ENCODE measurements around the gene ERP44.
"Not testable (repeated sequence)": the region's sequence is repeated elsewhere in the genome, so short reads cannot be mapped to it uniquely, and the experiment has no call there.

Gene ERP44

DNA sequence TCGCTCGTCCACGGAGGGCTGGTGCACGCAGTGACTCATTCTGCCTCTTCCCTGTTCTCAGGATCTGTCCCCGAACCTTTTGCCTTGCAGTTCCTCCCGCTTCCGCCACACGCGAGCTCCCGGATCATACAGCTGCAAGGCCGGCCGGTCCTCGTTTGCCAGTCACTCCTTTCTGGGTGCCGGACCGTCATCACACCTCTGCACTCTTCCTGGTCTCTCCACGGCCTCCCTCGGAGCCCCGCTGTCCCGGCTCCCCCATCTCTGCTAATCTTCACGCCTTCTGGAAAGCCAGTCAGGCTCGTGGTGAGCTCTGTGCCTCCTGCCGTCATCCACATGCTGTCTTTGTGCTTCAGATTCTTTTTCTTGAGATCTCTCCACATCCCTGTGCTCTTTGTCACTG lies 100.5 kb downstream of the ERP44 start:
- Histone ChIP-seq H3K9me3 (ENCODE audit: insufficient read depth, low read depth, low read length) (no peaks in the 10 kb centered on the region), H3K9ac (ENCODE audit: low read depth, low read length) (no peak overlapping the region), H3K27me3 (ENCODE audit: insufficient read depth, low read length) (no peaks in the 10 kb centered on the region), H3K36me3 (ENCODE audit: insufficient read depth, low read depth, low read length) (no peaks in the 10 kb centered on the region), H3K27ac (ENCODE audit: low read length) (no peak overlapping the region), H3K4me1 (ENCODE audit: insufficient read depth, low read length) (no peaks in the 10 kb centered on the region), H3K4me3 (ENCODE audit: low read length) (no peak overlapping the region)

DNA sequence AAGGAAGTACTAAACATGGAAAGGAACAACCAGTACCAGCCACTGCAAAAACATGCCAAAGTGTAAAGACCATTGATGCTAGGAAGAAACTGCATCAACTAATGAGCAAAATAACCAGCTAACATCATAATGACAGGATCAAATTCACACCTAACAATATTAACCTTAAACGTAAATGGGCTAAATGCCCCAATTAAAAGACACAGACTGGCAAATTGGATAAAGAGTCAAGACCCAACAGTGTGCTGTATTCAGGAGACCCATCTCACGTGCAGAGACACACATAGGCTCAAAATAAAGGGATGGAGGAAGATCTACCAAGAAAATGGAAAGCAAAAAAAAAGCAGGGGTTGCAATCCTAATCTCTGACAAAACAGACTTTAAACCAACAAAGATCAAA lies 108.3 kb downstream of the ERP44 start:
- H3K36me3 ChIP-seq (ENCODE audit: insufficient read depth, low read depth, low read length); H3K27me3 ChIP-seq (ENCODE audit: insufficient read depth, low read length); H3K27ac ChIP-seq (ENCODE audit: low read length); H3K4me3 ChIP-seq (ENCODE audit: low read length); H3K4me1 ChIP-seq (ENCODE audit: insufficient read depth, low read length); H3K9ac ChIP-seq (ENCODE audit: low read depth, low read length): not testable (repeated sequence)
- H3K9me3 ChIP-seq (ENCODE audit: insufficient read depth, low read depth, low read length), result peaks cover 13% of the 10 kb centered on the region

DNA sequence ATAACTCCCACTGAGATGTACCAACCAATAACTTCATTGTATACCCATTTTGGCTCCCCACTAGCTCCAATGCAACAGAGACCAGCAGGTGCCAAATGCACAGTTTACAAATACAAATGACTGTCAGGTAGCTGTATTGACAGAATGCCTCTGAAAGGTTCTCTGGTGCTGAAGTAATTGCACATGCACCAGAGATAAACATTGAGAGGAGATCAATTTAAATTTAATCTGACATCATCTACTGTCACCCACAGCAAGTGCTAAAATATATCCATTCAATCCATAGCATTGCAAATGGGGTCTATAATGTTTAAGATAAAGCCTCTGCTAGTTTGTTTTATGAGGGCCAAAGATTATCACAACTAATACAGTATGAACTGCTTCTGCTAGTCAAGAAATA lies 112.2 kb downstream of the ERP44 start:
- Histone ChIP-seq H3K4me3 (ENCODE audit: low read length) (no peak overlapping the region), H3K9me3 (ENCODE audit: insufficient read depth, low read depth, low read length) (peaks cover 13% of the 10 kb centered on the region), H3K36me3 (ENCODE audit: insufficient read depth, low read depth, low read length) (no peaks in the 10 kb centered on the region), H3K27ac (ENCODE audit: low read length) (no peak overlapping the region), H3K9ac (ENCODE audit: low read depth, low read length) (no peak overlapping the region), H3K4me1 (ENCODE audit: insufficient read depth, low read length) (peaks cover 3% of the 10 kb centered on the region; the same call in 1 of the 2 replicates), H3K27me3 (ENCODE audit: insufficient read depth, low read length) (no peaks in the 10 kb centered on the region)

DNA sequence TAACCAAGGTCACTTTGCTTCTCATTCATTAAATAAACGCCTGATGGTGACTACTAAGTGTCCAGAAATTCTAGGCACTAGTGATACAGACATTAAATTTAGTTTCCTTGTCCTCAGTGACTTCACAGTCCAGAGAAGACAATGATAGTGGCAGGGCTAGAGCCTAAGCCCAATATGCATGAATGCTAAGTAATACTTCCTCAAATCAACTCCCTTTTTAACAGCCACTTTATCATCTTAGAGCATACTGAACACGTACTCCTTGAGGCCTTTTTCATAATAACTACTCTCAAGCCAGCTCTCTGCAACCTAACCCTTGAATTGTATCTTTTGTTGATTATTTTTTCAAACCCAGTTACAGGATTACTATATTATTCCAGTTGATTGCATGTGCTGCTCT lies 118.2 kb downstream of the ERP44 start:
- H3K27me3 ChIP-seq (ENCODE audit: insufficient read depth, low read length), result no peaks in the 10 kb centered on the region
- H3K9ac ChIP-seq (ENCODE audit: low read depth, low read length), result no peak overlapping the region; the same call in 1 of the 2 replicates
- no peaks in the 10 kb centered on the region for H3K9me3 ChIP-seq (ENCODE audit: insufficient read depth, low read depth, low read length)
- H3K4me3 ChIP-seq (ENCODE audit: low read length), result no peak overlapping the region
- no peak overlapping the region for H3K27ac ChIP-seq (ENCODE audit: low read length)
- H3K36me3 ChIP-seq (ENCODE audit: insufficient read depth, low read depth, low read length), result no peaks in the 10 kb centered on the region
- peaks cover 6% of the 10 kb centered on the region; the same call in 1 of the 2 replicates for H3K4me1 ChIP-seq (ENCODE audit: insufficient read depth, low read length)

DNA sequence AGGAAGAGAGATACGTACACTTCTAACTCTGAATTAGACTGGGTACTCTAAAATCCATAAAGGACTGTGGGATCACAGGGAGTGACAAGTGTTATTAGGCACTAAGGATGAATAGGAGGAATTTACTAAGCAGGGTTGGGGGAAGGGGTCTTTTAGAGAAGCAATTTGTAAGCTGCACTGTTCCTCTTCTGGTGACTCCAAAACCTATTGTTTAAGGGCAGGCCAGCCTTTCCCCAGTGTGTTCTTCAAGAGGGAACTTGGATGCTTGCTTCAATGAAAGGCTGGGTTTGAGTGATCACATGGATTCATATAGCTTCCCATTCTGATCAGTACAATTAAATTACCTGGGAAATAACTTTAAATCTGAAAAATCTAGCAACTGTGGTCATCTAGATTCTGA lies 120.6 kb downstream of the ERP44 start:
- Histone ChIP-seq H3K4me3 (ENCODE audit: low read length) (no peak overlapping the region), H3K36me3 (ENCODE audit: insufficient read depth, low read depth, low read length) (no peaks in the 10 kb centered on the region), H3K27ac (ENCODE audit: low read length) (no peak overlapping the region), H3K4me1 (ENCODE audit: insufficient read depth, low read length) (peaks cover 6% of the 10 kb centered on the region; the same call in 1 of the 2 replicates), H3K9ac (ENCODE audit: low read depth, low read length) (no peak overlapping the region), H3K27me3 (ENCODE audit: insufficient read depth, low read length) (no peaks in the 10 kb centered on the region), H3K9me3 (ENCODE audit: insufficient read depth, low read depth, low read length) (no peaks in the 10 kb centered on the region)

DNA sequence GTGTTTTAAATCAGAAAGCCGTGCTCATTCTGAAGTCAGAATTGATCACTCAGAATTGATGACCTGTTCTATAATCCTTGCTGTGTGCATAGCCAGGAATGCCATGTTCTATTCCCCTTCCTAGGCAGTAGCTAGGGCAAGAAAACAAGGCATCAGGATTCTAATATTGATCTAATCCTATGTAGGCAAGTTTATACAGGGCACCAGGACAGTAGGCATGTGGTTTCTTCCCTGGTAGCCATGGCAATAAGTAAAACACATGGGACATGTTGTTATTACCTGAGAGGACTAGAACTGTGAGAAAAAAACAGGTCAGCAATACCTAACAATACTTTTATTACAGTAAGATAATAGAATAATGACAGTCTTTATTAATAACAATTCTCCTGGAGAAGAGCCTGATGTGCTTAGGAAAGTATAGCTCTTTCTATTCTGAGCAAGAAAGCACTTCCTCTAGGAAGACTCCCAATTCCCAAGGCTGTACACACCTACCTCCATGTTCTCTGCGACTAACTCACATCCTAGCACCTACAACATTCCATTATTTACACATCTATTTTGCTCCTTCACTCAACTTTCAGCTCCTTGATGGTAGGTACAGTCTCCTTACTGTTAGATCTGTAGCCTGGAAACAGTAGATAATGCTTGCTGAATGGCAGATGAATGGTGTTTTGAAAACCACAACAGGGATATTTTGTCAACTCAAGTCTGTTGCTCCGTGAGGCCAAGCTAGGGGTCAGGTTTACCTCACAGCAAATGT lies 121.6 kb downstream of the ERP44 start:
- Histone ChIP-seq H3K4me1 (ENCODE audit: insufficient read depth, low read length) (peaks cover 6% of the 10 kb centered on the region; the same call in 1 of the 2 replicates), H3K9me3 (ENCODE audit: insufficient read depth, low read depth, low read length) (no peaks in the 10 kb centered on the region), H3K27ac (ENCODE audit: low read length) (no peak overlapping the region), H3K27me3 (ENCODE audit: insufficient read depth, low read length) (no peaks in the 10 kb centered on the region), H3K9ac (ENCODE audit: low read depth, low read length) (no peak overlapping the region), H3K36me3 (ENCODE audit: insufficient read depth, low read depth, low read length) (no peaks in the 10 kb centered on the region), H3K4me3 (ENCODE audit: low read length) (no peak overlapping the region)

DNA sequence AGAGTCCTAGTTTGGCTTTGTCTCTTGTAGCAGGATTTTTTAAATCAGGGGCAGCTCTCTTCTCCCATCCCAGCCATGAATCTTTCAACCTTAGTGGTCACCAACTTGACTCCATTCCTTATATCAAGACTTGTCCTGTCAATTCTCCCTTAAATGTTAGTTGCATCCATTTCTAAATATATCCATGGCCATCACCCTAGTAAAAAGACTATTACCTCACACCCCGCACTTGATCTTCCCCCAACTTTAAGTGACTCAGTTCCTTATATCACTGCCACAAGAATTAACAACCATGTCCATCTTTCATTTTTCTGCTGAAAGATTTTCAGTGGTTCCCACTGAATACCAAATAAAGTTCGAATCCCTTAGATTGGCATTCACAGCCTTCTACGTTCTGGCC lies 125.3 kb downstream of the ERP44 start:
- Histone ChIP-seq H3K9me3 (ENCODE audit: insufficient read depth, low read depth, low read length) (no peaks in the 10 kb centered on the region), H3K36me3 (ENCODE audit: insufficient read depth, low read depth, low read length) (no peaks in the 10 kb centered on the region), H3K27me3 (ENCODE audit: insufficient read depth, low read length) (no peaks in the 10 kb centered on the region), H3K4me1 (ENCODE audit: insufficient read depth, low read length) (peaks cover 4% of the 10 kb centered on the region; the same call in 1 of the 2 replicates), H3K9ac (ENCODE audit: low read depth, low read length) (no peak overlapping the region), H3K27ac (ENCODE audit: low read length) (no peak overlapping the region), H3K4me3 (ENCODE audit: low read length) (no peak overlapping the region)

DNA sequence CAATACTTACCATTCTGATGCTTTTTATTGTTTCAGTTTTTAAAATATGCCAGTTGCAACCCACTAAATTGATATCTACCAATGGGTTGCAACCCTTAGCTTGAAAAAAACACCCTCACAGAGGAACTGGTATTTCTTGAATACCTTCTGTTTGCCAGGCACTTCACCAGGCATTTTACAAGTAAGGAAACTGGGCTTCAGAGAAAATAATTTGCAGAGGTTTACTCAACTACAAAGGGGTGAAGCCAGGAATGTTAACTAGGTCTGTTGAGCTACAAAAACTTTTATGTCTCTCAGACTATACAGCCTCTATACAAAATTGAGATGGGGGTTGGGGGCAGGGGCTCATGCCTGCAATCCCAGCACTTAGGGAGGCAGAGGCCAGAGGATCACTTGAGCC lies 127.4 kb downstream of the ERP44 start:
- H3K36me3 ChIP-seq (ENCODE audit: insufficient read depth, low read depth, low read length), result no peaks in the 10 kb centered on the region
- no peaks in the 10 kb centered on the region for H3K9me3 ChIP-seq (ENCODE audit: insufficient read depth, low read depth, low read length)
- H3K9ac ChIP-seq (ENCODE audit: low read depth, low read length), result no peak overlapping the region
- H3K4me1 ChIP-seq (ENCODE audit: insufficient read depth, low read length), result peaks cover 17% of the 10 kb centered on the region; the same call in 1 of the 2 replicates
- no peak overlapping the region for H3K27ac ChIP-seq (ENCODE audit: low read length)
- no peak overlapping the region for H3K4me3 ChIP-seq (ENCODE audit: low read length)
- no peaks in the 10 kb centered on the region for H3K27me3 ChIP-seq (ENCODE audit: insufficient read depth, low read length)

DNA sequence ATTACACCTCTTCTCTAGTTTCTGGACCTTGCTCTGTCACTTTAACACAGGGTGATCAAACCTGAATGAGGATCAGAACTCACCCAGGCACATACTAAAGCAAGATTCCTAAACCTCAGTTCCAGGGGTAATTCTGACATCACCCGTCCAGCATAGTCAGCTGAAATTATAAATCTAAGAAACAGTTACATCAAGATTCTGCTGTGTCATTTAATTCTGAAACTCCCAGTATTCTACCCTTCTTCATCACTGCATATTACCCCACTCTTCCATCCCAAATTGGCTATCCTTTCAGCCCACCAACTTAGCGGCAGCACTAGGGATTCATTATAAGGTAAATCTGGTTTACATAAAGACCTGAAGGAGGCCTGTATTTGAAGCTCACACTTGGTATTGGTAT lies 128.3 kb downstream of the ERP44 start:
- no peak overlapping the region for H3K4me3 ChIP-seq (ENCODE audit: low read length)
- no peaks in the 10 kb centered on the region for H3K36me3 ChIP-seq (ENCODE audit: insufficient read depth, low read depth, low read length)
- peaks cover 20% of the 10 kb centered on the region; the same call in 1 of the 2 replicates for H3K4me1 ChIP-seq (ENCODE audit: insufficient read depth, low read length)
- no peaks in the 10 kb centered on the region for H3K9me3 ChIP-seq (ENCODE audit: insufficient read depth, low read depth, low read length)
- no peak overlapping the region for H3K9ac ChIP-seq (ENCODE audit: low read depth, low read length)
- no peak overlapping the region for H3K27ac ChIP-seq (ENCODE audit: low read length)
- no peaks in the 10 kb centered on the region for H3K27me3 ChIP-seq (ENCODE audit: insufficient read depth, low read length)

DNA sequence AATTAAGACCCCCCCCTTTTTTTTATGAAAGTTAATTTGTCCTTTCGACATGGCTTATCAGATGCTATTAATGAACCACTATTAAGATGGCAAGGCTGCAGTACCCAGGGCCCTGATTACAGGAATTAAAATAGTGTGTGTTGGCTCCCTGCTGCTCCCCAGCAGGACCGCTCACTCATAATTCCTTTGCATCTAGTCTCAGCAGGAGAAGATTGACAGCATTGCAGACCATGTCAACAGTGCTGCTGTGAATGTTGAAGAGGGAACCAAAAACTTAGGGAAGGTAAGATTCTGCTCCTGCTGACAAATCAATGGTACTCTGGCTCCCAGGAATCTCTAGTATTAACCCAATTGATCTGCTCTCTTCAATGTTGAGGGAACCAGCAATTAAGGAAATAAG lies 131.3 kb downstream of the ERP44 start:
- H3K36me3 ChIP-seq (ENCODE audit: insufficient read depth, low read depth, low read length), result no peaks in the 10 kb centered on the region
- no peak overlapping the region for H3K27ac ChIP-seq (ENCODE audit: low read length)
- H3K4me1 ChIP-seq (ENCODE audit: insufficient read depth, low read length), result peaks cover 20% of the 10 kb centered on the region; the same call in 1 of the 2 replicates
- no peaks in the 10 kb centered on the region for H3K27me3 ChIP-seq (ENCODE audit: insufficient read depth, low read length)
- no peak overlapping the region for H3K9ac ChIP-seq (ENCODE audit: low read depth, low read length)
- no peaks in the 10 kb centered on the region for H3K9me3 ChIP-seq (ENCODE audit: insufficient read depth, low read depth, low read length)
- H3K4me3 ChIP-seq (ENCODE audit: low read length), result no peak overlapping the region

DNA sequence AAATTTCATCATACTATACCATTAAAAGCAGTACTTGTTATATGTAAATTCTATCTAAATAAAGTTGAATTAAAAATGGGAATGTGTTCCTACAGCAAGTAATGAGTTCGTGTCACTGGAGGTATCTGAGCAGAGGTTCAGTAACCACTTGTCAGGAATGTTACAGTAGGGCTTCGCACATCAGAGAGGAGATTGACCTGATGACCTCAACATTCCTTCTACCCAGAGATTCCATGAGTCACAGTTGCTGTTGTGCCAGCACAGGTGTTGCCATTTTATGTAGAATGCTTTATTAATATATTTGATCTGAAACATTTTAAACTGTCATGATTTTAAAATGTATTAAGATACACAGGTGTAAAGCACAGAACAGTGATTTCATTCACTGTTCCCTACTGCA lies 132.1 kb downstream of the ERP44 start:
- Histone ChIP-seq H3K9me3 (ENCODE audit: insufficient read depth, low read depth, low read length) (no peaks in the 10 kb centered on the region), H3K27ac (ENCODE audit: low read length) (no peak overlapping the region), H3K4me3 (ENCODE audit: low read length) (no peak overlapping the region), H3K27me3 (ENCODE audit: insufficient read depth, low read length) (no peaks in the 10 kb centered on the region), H3K4me1 (ENCODE audit: insufficient read depth, low read length) (peaks cover 20% of the 10 kb centered on the region; the same call in 1 of the 2 replicates), H3K36me3 (ENCODE audit: insufficient read depth, low read depth, low read length) (no peaks in the 10 kb centered on the region), H3K9ac (ENCODE audit: low read depth, low read length) (no peak overlapping the region)

DNA sequence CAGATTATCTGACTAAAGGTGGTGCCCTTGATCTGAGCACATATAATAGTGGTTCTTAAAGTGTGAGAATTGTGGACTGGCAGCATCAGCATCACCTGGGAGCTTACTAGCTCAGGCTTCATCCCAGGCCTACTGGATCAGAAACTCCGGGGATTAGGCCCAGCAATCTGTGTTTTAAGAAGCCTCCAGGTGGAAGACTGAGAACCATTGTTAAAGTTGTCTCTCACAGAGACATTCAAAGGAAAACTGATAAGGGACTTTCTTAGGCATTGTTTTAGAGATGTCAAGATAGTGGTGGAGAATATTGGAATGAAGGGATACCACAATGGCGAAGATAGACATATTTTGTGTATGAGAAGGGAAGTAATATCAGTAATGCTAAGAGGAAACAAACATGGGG lies 132.8 kb downstream of the ERP44 start:
- no peaks in the 10 kb centered on the region for H3K27me3 ChIP-seq (ENCODE audit: insufficient read depth, low read length)
- peaks cover 20% of the 10 kb centered on the region; the same call in 1 of the 2 replicates for H3K4me1 ChIP-seq (ENCODE audit: insufficient read depth, low read length)
- no peaks in the 10 kb centered on the region for H3K9me3 ChIP-seq (ENCODE audit: insufficient read depth, low read depth, low read length)
- no peaks in the 10 kb centered on the region for H3K36me3 ChIP-seq (ENCODE audit: insufficient read depth, low read depth, low read length)
- no peak overlapping the region for H3K9ac ChIP-seq (ENCODE audit: low read depth, low read length)
- H3K4me3 ChIP-seq (ENCODE audit: low read length), result no peak overlapping the region; the same call in 1 of the 2 replicates
- H3K27ac ChIP-seq (ENCODE audit: low read length), result no peak overlapping the region

All from iPS-20b (cell line).